K562 (cell line): ENCODE data around the gene PHAX. TPM values are rescaled to one million over a fixed set of nuclear protein-coding genes. Genes with fewer than 3 reads are reported as not detected.

Source experiments
- CTCF ChIP-seq, 3 experiments: IDR thresholded peaks in 2 of 3; conservative IDR thresholded peaks in 1 of 3; 2 replicates each; pipeline ENCODE4 v1.5.1; 2011 to 2012; ENCODE audit warnings: low read length in 3 of 3, mild to moderate bottlenecking in 3 of 3, control low read depth in 2 of 3, improper control_type of control experiment in 1 of 3, inconsistent platforms in 1 of 3, low read depth in 1 of 3, mixed read lengths in 1 of 3, moderate library complexity in 1 of 3; ENCODE audit not compliant: insufficient read depth in 2 of 3
- CTCFL ChIP-seq: IDR thresholded peaks from 2 replicates; pipeline ENCODE4 v1.6.1; 2011; ENCODE audit warnings: borderline replicate concordance, low read depth, mild to moderate bottlenecking, moderate library complexity, low read length; ENCODE audit not compliant: insufficient read depth, poor library complexity, severe bottlenecking
- E2F1 ChIP-seq: sonication (generic); formaldehyde crosslinking; IDR thresholded peaks from 2 replicates; pipeline ENCODE4 v1.8.1; 2023; ENCODE audit warnings: mild to moderate bottlenecking, missing genetic modification reagents, moderate library complexity
- ESRRA ChIP-seq: fragments of 450-650 bp; IDR thresholded peaks from 2 replicates; pipeline ENCODE4 v1.6.1; 2014; ENCODE audit warnings: low read depth, mild to moderate bottlenecking, moderate library complexity, borderline replicate concordance
- GTF2A2 ChIP-seq: IDR thresholded peaks from 2 replicates; pipeline ENCODE4 v1.6.1; 2016; ENCODE audit warnings: mild to moderate bottlenecking, missing genetic modification characterization, missing compliant biosample characterization
- HCFC1 ChIP-seq: IDR thresholded peaks from 2 replicates; pipeline ENCODE4 v1.6.1; 2012; ENCODE audit warnings: low read depth, low read length, improper control_type of control experiment
- HDAC1 ChIP-seq, 2 experiments: fragments of 450-650 bp; IDR thresholded peaks; 2 replicates each; pipeline ENCODE4 v1.6.1; 2016 to 2017; ENCODE audit warnings: inconsistent platforms in 1 of 2, mild to moderate bottlenecking in 1 of 2, moderate library complexity in 1 of 2
- ILK ChIP-seq: fragments of 450-650 bp; IDR thresholded peaks from 2 replicates; pipeline ENCODE4 v1.6.1; 2016; ENCODE audit warnings: missing genetic modification characterization, low read depth, mild to moderate bottlenecking, missing compliant biosample characterization, moderate library complexity, borderline replicate concordance
- NFE2L1 ChIP-seq: fragments of 450-650 bp; IDR thresholded peaks from 2 replicates; pipeline ENCODE4 v1.6.1; 2016; ENCODE audit warnings: missing genetic modification characterization, low read depth, mild to moderate bottlenecking, missing compliant biosample characterization, moderate library complexity, borderline replicate concordance
- NR2C2 ChIP-seq, 2 experiments: fragments of 200-800 bp in 1 of 2; sonication (Bioruptor generic) in 1 of 2; sonication (generic) in 1 of 2; formaldehyde crosslinking in 1 of 2; IDR thresholded peaks; 2 replicates each; pipeline versions ENCODE4 v1.6.1 to v1.8.0; 2016 to 2022; ENCODE audit warnings: mild to moderate bottlenecking in 1 of 2, missing compliant biosample characterization in 1 of 2, missing genetic modification characterization in 1 of 2, missing genetic modification reagents in 1 of 2
- SAP30 ChIP-seq: fragments of 200-600 bp; sonication (generic); IDR thresholded peaks from 2 replicates; pipeline ENCODE4 v1.6.1; 2012; ENCODE audit warnings: borderline replicate concordance, low read depth, mild to moderate bottlenecking, moderate library complexity, low read length, control low read depth, inconsistent platforms; ENCODE audit not compliant: insufficient read depth, poor library complexity, severe bottlenecking
- ZBTB11 ChIP-seq, 3 experiments: fragments of 200-800 bp in 1 of 3; fragments of 250-450 bp in 1 of 3; fragments of 450-650 bp in 1 of 3; sonication (Bioruptor Pico) in 1 of 3; sonication (Bioruptor generic) in 1 of 3; formaldehyde crosslinking in 1 of 3; IDR thresholded peaks; 2 replicates each; pipeline versions ENCODE4 v1.6.1 to v1.8.0; 2016 to 2022; ENCODE audit warnings: mild to moderate bottlenecking in 2 of 3, missing genetic modification characterization in 2 of 3, missing compliant biosample characterization in 1 of 3, moderate library complexity in 1 of 3
- ZKSCAN1 ChIP-seq: fragments of 150-350 bp; IDR thresholded peaks from 2 replicates; pipeline ENCODE4 v1.6.1; 2016; ENCODE audit warnings: low read depth, low read length
- ZNF224 ChIP-seq: sonication (generic); formaldehyde crosslinking; IDR thresholded peaks from 2 replicates; pipeline ENCODE4 v1.8.0; 2022; ENCODE audit warnings: mild to moderate bottlenecking, missing genetic modification reagents
- ZSCAN32 ChIP-seq: fragments of 450-650 bp; formaldehyde crosslinking; IDR thresholded peaks from 2 replicates; pipeline ENCODE4 v1.4.0; 2020; ENCODE audit warnings: mild to moderate bottlenecking, moderate library complexity
- polyA plus RNA-seq, 8 experiments: library from polyadenylated mRNA; depleted of rRNA in 4 of 8; stranded (reverse) in 5 of 8; unstranded in 3 of 8; fragments of >200 nt; fragmentation: Nextera tagmentation in 2 of 8; fragmentation: Illumina TruSeq in 1 of 8; extraction: Ambion mirVana in 2 of 8; extraction: Trizol in 1 of 8; gene quantifications; 2 replicates each; pipeline versions ENCODE4 v1.2.1 to v1.2.3, GENCODE V29; 2011 to 2014; ENCODE audit warnings: inconsistent platforms in 1 of 8, missing spikeins in 1 of 8
- total RNA-seq, 7 experiments: library from RNA; depleted of rRNA in 6 of 7; stranded (reverse); fragments of >200 nt in 6 of 7; fragmentation: Illumina TruSeq in 2 of 7; extraction: Trizol in 2 of 7; gene quantifications; 2 replicates each; pipeline versions ENCODE4 v1.2.1 to v1.2.3, GENCODE V29; 2011 to 2021; ENCODE audit warnings: low replicate concordance in 1 of 7

Gene PHAX
- total and polyA plus RNA-seq, 9 of the 15 experiments (the other 6 are each of a cell fraction or from before 2014, with no cell fraction given): 20.2 to 59.8 (median 43.5) TPM

GRCh38 chr5:126600631-126601511 is at the start of gene PHAX (continued):
- TF ChIP-seq ZNF224 (no peak), CTCFL (peak; percentile 99), ZKSCAN1 (0 out of 2 replicates have a peak, but pooled peaks have one; percentile 10), ILK (tag) (no peak), HCFC1 (peak; percentile 82), NFE2L1 (tag) (no peak), NR2C2 (CRISPR knock-in tag; IDR thresholded peaks at IDR 0.05) (peak; percentile 94), NR2C2 (tag; IDR thresholded peaks at IDR 0.05) (peak; percentile 99), ZBTB11 (CRISPR knock-in tag; IDR thresholded peaks at IDR 0.05) (peak; percentile 44 to 90 (median 79); a peak in 5 of 6 replicates), SAP30 (peak; percentile 48), GTF2A2 (tag) (no peak), HDAC1 (IDR thresholded peaks at IDR 0.05) (peak in 1 of 2 experiments; percentile 78; a peak in 2 of 4 replicates), E2F1 (peak; percentile 36; the same call in 1 of the 2 replicates), ZSCAN32 (CRISPR knock-in tag) (no peak), ESRRA (peak; percentile 63; the same call in 1 of the 2 replicates), CTCF (IDR thresholded peaks at IDR 0.05 in 2 of 3, conservative IDR thresholded peaks at IDR 0.05 in 1 of 3; ENCODE audit: insufficient read depth in 2 of 3, low read depth in 1 of 3, low read length in 3 of 3) (peak; percentile 87 to 92 (median 90))
